Measurements from ENCODE around the gene FSD1L.

The FSD1L gene

DNA sequence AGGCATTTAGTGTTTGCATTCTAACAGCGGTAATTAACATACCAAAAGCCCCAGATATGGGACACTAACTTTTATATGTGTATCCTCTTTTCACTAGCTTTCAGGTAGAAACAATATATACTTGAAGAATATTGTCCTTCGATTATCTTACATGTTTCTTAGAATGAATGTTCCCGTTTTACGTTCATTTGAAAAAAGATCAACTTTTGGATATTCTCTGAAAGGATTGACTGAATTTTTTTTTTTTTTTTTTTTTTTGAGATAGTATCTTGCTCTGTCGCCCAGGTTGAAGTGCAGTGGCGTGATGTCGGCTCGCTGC is 32.2 kb upstream of the FSD1L start:
- no peaks in the 10 kb centered on the region for H3K27me3 ChIP-seq (ENCODE audit: insufficient read depth, low read length)
- no peak overlapping the region for H3K4me2 ChIP-seq (ENCODE audit: low read length)
- H2BK5ac ChIP-seq (ENCODE audit: low read depth, low read length, poor library complexity), result no peak overlapping the region
- no peak overlapping the region for H3K9ac ChIP-seq (ENCODE audit: low read length)
- H3K79me2 ChIP-seq (ENCODE audit: control insufficient read depth, insufficient read depth, low read length, poor library complexity), result no peaks in the 10 kb centered on the region
- H3K18ac ChIP-seq (ENCODE audit: low read length), result no peak overlapping the region
- no peak overlapping the region for H4K91ac ChIP-seq (ENCODE audit: low read depth, low read length)
- no peak for DNase-seq
- no peak overlapping the region for H4K12ac ChIP-seq (ENCODE audit: low read depth, low read length)
- H4K8ac ChIP-seq (ENCODE audit: low read depth, low read length), result no peak overlapping the region
- H2BK120ac ChIP-seq (ENCODE audit: insufficient read depth, low read length, poor library complexity), result no peak overlapping the region
- no peak overlapping the region for H2AK5ac ChIP-seq (ENCODE audit: low read length)
- no peak overlapping the region for H3K23ac ChIP-seq (ENCODE audit: low read length)
- no peaks in the 10 kb centered on the region for H3K79me1 ChIP-seq (ENCODE audit: low read length)
- no peaks in the 10 kb centered on the region for H3K9me3 ChIP-seq (ENCODE audit: insufficient read depth, low read depth, low read length)
- no peak overlapping the region for H3K4ac ChIP-seq (ENCODE audit: low read depth, low read length)
- no CpG with 5 or more reads among the region's 8 CpGs for WGBS (ENCODE audit: extremely low coverage, insufficient coverage, insufficient read length)
- no peaks in the 10 kb centered on the region for H3K36me3 ChIP-seq (ENCODE audit: control insufficient read depth in 1 of 2, insufficient read depth in 2 of 2, low read length in 2 of 2)
- H2BK12ac ChIP-seq (ENCODE audit: low read length), result no peak overlapping the region
- H3K4me1 ChIP-seq (ENCODE audit: control insufficient read depth in 1 of 2, insufficient read depth in 2 of 2, low read length in 2 of 2), result no peaks in the 10 kb centered on the region
- H3K4me3 ChIP-seq (ENCODE audit: low read depth, low read length), result no peak overlapping the region
- no peak overlapping the region for H3K27ac ChIP-seq (ENCODE audit: low read depth, low read length)
- H3K14ac ChIP-seq (ENCODE audit: low read length), result no peak overlapping the region
- no peak overlapping the region for H2AFZ ChIP-seq (ENCODE audit: insufficient read depth, low read length, poor library complexity)

DNA sequence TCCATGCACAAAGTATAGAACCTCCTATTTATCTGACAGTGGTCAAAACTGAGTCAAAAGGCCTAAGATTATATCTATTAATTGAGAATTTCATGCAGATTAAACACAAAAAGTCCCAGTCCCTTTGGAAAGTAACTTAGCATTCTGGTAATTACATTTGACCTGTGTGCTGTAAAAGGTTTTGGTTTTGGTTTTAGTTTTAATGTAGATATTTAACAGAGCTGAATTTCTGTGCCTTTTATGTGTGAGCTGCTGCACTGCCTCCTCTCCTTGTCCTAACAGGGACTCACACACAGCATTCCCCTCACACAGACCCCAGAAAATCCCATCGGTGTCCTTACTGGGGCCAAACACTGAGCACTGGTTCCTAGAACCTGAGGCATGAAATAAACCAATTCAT is 31.0 kb upstream of the FSD1L start:
- no CpG with 5 or more reads among the region's 1 CpG for WGBS (ENCODE audit: extremely low coverage, insufficient coverage, insufficient read length)
- Histone ChIP-seq H3K79me1 (ENCODE audit: low read length) (no peaks in the 10 kb centered on the region), H3K36me3 (ENCODE audit: control insufficient read depth in 1 of 2, insufficient read depth in 2 of 2, low read length in 2 of 2) (no peaks in the 10 kb centered on the region), H2BK120ac (ENCODE audit: insufficient read depth, low read length, poor library complexity) (no peak overlapping the region), H3K27me3 (ENCODE audit: insufficient read depth, low read length) (no peaks in the 10 kb centered on the region), H2BK5ac (ENCODE audit: low read depth, low read length, poor library complexity) (no peak overlapping the region), H4K8ac (ENCODE audit: low read depth, low read length) (no peak overlapping the region), H3K79me2 (ENCODE audit: control insufficient read depth, insufficient read depth, low read length, poor library complexity) (no peaks in the 10 kb centered on the region), H3K4me3 (ENCODE audit: low read depth, low read length) (no peak overlapping the region), H3K4ac (ENCODE audit: low read depth, low read length) (no peak overlapping the region), H3K27ac (ENCODE audit: low read depth, low read length) (no peak overlapping the region), H3K4me1 (ENCODE audit: control insufficient read depth in 1 of 2, insufficient read depth in 2 of 2, low read length in 2 of 2) (no peaks in the 10 kb centered on the region), H3K4me2 (ENCODE audit: low read length) (no peak overlapping the region), H2AK5ac (ENCODE audit: low read length) (no peak overlapping the region), H3K18ac (ENCODE audit: low read length) (no peak overlapping the region), H2AFZ (ENCODE audit: insufficient read depth, low read length, poor library complexity) (no peak overlapping the region), H3K9me3 (ENCODE audit: insufficient read depth, low read depth, low read length) (no peaks in the 10 kb centered on the region), H2BK12ac (ENCODE audit: low read length) (no peak overlapping the region), H3K23ac (ENCODE audit: low read length) (no peak overlapping the region), H4K12ac (ENCODE audit: low read depth, low read length) (no peak overlapping the region), H3K9ac (ENCODE audit: low read length) (no peak overlapping the region), H4K91ac (ENCODE audit: low read depth, low read length) (no peak overlapping the region), H3K14ac (ENCODE audit: low read length) (no peak overlapping the region)
- no peak for DNase-seq

DNA sequence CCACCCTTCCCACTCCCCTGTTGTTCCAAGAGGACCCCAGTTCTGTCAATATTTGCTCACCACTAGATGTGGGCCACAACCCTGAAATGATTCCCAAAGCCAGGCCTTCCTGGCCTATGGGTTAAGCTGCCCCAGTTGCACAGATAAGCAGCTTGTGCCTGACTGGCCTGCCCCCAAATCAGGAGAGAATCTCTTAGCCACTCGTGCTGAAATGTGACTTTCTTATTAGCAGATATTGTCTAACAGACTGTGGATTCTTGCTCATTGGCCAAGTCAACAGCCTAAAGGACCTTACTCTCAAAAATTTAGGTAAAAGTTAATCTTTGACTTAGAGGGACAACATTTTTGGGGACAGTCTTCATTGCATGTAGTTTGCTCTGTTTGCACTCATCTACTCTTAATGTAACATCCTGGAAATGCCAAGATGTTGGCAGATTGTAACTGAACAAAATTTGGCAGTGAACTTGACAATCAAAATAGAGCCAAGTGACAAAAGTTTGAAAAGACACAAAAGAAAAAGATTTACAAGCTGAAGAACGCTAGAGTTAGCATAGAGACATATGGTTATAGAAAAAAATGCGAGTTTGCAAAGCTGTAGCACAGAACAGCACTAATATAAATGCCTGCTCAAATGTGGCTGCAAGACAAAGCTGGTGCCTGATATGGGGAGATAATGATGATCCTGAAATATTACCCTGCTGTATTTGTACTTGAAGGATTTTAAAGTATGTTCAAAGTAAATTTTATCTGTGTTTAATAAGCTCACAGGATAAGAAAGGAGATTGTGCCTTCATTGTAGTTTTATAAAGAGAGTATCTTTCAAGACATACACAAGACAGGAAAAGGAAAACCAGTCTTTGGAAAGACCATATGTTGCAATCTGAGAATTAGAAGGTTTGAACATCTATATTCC is 29.0 kb upstream of the FSD1L start:
- Histone ChIP-seq H3K4me3 (ENCODE audit: low read depth, low read length) (no peak overlapping the region), H4K91ac (ENCODE audit: low read depth, low read length) (no peak overlapping the region), H3K79me2 (ENCODE audit: control insufficient read depth, insufficient read depth, low read length, poor library complexity) (no peaks in the 10 kb centered on the region), H3K9ac (ENCODE audit: low read length) (no peak overlapping the region), H4K12ac (ENCODE audit: low read depth, low read length) (no peak overlapping the region), H3K4me1 (ENCODE audit: control insufficient read depth in 1 of 2, insufficient read depth in 2 of 2, low read length in 2 of 2) (no peaks in the 10 kb centered on the region), H3K36me3 (ENCODE audit: control insufficient read depth in 1 of 2, insufficient read depth in 2 of 2, low read length in 2 of 2) (no peaks in the 10 kb centered on the region), H2AK5ac (ENCODE audit: low read length) (no peak overlapping the region), H3K4ac (ENCODE audit: low read depth, low read length) (no peak overlapping the region), H3K23ac (ENCODE audit: low read length) (no peak overlapping the region), H2BK120ac (ENCODE audit: insufficient read depth, low read length, poor library complexity) (no peak overlapping the region), H3K4me2 (ENCODE audit: low read length) (no peak overlapping the region), H2AFZ (ENCODE audit: insufficient read depth, low read length, poor library complexity) (no peak overlapping the region), H3K14ac (ENCODE audit: low read length) (no peak overlapping the region), H2BK12ac (ENCODE audit: low read length) (no peak overlapping the region), H4K8ac (ENCODE audit: low read depth, low read length) (no peak overlapping the region), H3K79me1 (ENCODE audit: low read length) (no peaks in the 10 kb centered on the region), H2BK5ac (ENCODE audit: low read depth, low read length, poor library complexity) (no peak overlapping the region), H3K9me3 (ENCODE audit: insufficient read depth, low read depth, low read length) (no peaks in the 10 kb centered on the region), H3K18ac (ENCODE audit: low read length) (no peak overlapping the region), H3K27ac (ENCODE audit: low read depth, low read length) (no peak overlapping the region), H3K27me3 (ENCODE audit: insufficient read depth, low read length) (no peaks in the 10 kb centered on the region)
- WGBS (ENCODE audit: extremely low coverage, insufficient coverage, insufficient read length), result no CpG with 5 or more reads among the region's 3 CpGs
- no peak for DNase-seq

DNA sequence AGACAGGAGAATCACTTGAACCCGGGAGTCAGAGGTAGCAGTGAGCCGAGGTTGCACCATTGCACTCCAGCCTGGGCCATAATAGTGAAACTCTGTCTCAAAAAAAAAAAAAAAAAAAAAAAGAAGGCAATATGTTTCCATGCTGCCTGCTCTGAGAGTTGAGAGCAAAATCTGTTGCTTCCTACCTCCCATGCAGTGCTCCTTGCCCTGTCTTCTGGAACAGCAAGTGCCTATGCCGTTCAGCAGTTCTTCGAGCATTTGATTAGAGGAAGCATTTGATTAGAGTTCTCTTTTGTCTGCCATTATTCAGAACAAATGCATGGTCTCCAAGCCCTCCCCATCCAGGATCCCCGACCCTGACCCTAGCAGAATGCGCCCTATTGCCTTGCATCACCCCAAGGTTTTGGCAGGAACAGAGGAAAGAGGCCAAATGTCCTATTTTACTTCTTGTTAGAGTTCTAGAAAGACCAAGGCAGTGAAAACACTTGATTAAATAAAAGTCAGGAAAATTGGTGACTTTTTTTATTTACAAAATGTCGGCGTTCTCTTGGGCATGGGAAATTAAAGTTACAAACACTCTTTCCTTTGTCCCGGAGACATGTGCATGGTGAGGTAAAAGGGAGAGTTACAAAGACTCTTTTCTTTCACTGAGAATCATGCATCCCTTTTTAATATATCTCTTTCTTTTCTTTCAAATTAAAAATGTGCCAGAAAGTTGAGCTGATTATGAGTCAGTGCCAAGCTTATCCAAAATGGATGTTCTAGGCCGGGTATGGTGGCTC is 27.8 kb upstream of the FSD1L start:
- Histone ChIP-seq H3K27ac (ENCODE audit: low read depth, low read length) (no peak overlapping the region), H3K9ac (ENCODE audit: low read length) (no peak overlapping the region), H3K27me3 (ENCODE audit: insufficient read depth, low read length) (no peaks in the 10 kb centered on the region), H4K8ac (ENCODE audit: low read depth, low read length) (no peak overlapping the region), H3K4me1 (ENCODE audit: control insufficient read depth in 1 of 2, insufficient read depth in 2 of 2, low read length in 2 of 2) (no peaks in the 10 kb centered on the region), H2AK5ac (ENCODE audit: low read length) (no peak overlapping the region), H3K4me2 (ENCODE audit: low read length) (no peak overlapping the region), H3K14ac (ENCODE audit: low read length) (no peak overlapping the region), H2AFZ (ENCODE audit: insufficient read depth, low read length, poor library complexity) (no peak overlapping the region), H3K36me3 (ENCODE audit: control insufficient read depth in 1 of 2, insufficient read depth in 2 of 2, low read length in 2 of 2) (no peaks in the 10 kb centered on the region), H3K79me2 (ENCODE audit: control insufficient read depth, insufficient read depth, low read length, poor library complexity) (no peaks in the 10 kb centered on the region), H2BK12ac (ENCODE audit: low read length) (no peak overlapping the region), H3K23ac (ENCODE audit: low read length) (no peak overlapping the region), H4K91ac (ENCODE audit: low read depth, low read length) (no peak overlapping the region), H3K79me1 (ENCODE audit: low read length) (no peaks in the 10 kb centered on the region), H2BK120ac (ENCODE audit: insufficient read depth, low read length, poor library complexity) (no peak overlapping the region), H3K4ac (ENCODE audit: low read depth, low read length) (no peak overlapping the region), H3K4me3 (ENCODE audit: low read depth, low read length) (no peak overlapping the region), H3K9me3 (ENCODE audit: insufficient read depth, low read depth, low read length) (no peaks in the 10 kb centered on the region), H2BK5ac (ENCODE audit: low read depth, low read length, poor library complexity) (no peak overlapping the region), H3K18ac (ENCODE audit: low read length) (no peak overlapping the region), H4K12ac (ENCODE audit: low read depth, low read length) (no peak overlapping the region)
- DNase-seq, result no peak
- WGBS (ENCODE audit: extremely low coverage, insufficient coverage, insufficient read length), result no CpG with 5 or more reads among the region's 10 CpGs
